Epithelial cell of proximal tubule (primary cell): ENCODE data around the gene DARS2. TPM values are rescaled to one million over a fixed set of nuclear protein-coding genes. Genes with fewer than 3 reads are reported as not detected.
A peak's percentile ranks its signal among the peaks of the same experiment; 100 is the strongest.
"Not testable (repeated sequence)": the region's sequence is repeated elsewhere in the genome, so short reads cannot be mapped to it uniquely, and the experiment has no call there.

Source experiments
- DNase-seq: peaks from one replicate; pipeline ENCODE4 v3.0.0-alpha.2; 2011; ENCODE audit warnings: low read depth
- H3K4me3 ChIP-seq: 2 replicates; pipeline ENCODE4 v1.5.1; 2011; ENCODE audit warnings: low read depth, mild to moderate bottlenecking, low read length
- CTCF ChIP-seq: conservative IDR thresholded peaks from 2 replicates; pipeline ENCODE4 v1.5.1; 2012; ENCODE audit warnings: low read depth, mild to moderate bottlenecking, low read length
- total RNA-seq: library from RNA; depleted of rRNA; stranded (reverse); fragments of >200 nt; gene quantifications from 2 replicates; pipeline ENCODE4 v1.2.3, GENCODE V29; 2015

Gene DARS2
- total RNA-seq, 1 donor from 2014 or later: 39.6 TPM

DNA sequence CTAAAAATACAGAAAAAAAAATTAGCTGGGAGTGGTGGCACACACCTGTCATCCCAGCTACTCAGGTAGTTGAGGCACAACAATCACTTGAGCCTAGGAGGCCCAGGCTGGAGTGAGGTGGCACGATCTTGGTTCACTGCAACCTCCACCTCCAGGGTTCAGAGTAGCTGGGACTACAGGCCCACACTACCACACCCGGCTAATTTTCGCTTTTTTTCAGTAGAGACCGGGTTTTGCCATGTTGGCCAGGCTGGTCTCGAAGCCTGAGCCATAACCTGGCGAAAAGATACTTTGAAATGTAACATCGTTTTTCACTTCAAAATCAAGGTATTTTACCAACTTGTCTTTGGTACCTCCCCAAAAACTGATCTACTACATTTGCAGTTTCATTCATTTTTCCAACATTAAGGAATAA, 37.3 kb downstream of the DARS2 start:
- no peak for TF ChIP-seq CTCF
- no peak for DNase-seq
- no peak overlapping the region for H3K4me3 ChIP-seq

DNA sequence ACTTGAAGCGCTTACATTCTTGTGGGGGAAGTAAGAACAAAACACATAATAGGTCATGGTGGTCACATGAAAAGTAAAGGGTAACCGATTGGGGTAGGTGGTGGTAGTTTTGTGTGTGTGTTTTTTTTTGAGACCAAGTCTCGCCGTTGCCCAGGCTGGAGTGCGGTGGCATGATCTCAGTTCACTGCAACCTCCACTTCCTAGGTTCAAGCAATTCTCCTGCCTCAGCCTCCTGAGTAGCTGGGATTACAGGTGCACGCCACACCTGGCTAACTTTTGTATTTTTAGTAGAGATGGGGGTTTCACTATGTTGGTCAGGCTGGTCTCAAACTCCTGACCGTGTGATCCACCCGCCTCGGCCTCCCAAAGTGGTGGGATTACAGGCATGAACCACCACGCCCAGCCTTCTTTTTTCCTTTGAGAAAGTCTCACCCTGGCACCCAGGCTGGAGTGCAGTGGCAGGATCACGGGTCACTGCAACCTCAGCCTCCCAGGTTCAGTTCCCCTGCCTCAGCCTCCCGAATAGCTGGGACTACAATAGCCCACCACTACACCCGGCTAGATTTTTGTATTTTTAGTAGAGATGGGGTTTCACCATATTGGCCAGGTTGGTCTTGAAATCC, 37.8 kb downstream of the DARS2 start:
- not testable (repeated sequence) for H3K4me3 ChIP-seq, DNase-seq

DNA sequence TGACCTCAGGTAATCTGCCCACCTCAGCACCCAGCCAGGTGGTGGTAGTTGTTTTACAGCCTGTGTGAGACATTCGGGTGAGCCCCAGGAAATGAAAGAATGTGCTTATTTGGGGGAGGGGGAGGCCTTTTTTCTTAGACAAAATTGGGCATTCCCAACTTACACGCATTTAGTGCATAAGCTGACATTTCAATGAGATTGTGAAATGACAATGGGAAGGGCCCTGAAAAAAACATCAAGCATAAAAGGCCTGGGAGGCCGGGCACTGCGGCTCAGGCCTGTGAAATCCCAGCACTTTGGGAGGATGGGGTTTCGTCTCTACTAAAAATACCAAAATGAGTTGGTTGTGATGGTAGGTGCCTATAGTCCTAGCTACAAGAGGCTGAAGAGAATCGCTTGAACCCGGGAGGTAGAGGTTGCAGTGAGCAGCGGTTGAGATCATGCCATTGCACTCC, 38.3 kb downstream of the DARS2 start:
- DNase-seq: no peak
- H3K4me3 ChIP-seq: no peak overlapping the region
- no peak for TF ChIP-seq CTCF

DNA sequence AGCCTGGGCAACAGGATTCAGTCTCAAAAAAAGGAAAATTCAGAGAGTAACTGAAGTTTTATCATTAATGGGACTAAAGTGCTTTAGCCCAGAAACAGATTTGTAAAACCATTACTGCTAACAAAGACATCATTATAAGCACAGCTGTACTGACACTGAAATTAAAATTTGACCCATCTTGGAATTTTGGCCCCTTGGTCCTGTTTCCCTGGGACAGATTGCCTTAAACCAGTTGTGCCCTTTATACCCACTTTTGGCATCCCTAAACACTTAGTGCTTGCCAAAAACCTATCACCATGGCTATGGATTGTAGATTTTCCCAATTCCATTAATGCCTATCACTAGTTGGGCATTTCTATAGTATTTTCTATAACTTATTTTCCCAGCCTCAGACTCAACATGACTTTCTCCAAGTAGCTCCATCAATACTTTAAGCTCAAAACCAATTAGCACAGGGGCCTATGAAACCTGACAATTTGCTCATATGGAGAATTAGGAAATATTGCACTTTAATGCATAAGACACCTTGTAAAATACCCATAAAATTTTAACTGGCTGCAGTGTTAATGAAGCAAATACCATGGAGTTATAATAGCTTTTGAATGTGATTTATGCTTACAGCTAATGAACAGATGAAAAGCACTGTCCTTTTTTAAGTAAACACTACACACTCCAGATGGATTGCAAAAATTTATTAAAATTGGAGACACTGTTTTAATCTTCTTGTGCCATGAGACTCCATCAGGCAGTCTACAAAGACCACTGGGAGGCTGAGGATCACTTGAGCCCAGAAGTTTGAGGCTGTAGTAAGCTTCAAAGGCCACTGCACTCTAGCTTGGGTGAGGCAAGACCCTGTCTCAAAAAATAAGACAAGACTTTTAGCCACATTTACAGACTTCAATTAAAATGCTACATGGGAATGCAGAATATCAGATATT, 39.0 kb downstream of the DARS2 start:
- no peak overlapping the region for H3K4me3 ChIP-seq
- TF ChIP-seq CTCF: no peak

DNA sequence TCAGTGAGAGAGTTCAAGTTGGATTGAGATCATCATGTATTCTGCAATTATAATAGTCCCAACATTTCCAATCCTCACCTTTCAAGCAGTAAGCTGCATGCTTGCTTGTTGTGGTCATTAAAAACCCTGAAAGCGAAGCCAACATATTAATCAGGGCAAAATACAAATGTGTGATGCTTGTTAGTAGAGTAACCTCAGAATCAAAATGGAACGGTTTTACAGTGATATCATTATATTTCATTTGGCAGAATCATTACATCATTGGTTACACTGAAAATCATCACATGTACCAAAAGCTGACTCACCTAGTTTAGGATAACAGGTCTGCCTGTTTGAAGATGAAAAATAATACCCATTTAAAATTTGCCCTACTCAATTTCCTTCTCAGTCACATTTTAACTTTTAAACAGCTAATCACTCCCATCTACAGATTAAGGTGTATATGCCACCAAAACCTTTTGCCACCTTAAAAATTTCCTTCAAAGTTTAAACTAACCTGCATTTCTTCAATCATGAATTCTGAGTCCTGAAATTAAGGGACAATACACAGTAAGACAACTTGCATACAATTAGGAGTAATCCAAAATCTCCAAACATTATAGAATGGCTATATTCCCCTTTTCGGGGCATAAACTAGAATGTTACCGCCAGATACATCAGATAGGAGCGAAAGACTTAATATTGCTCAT, 39.9 kb downstream of the DARS2 start:
- no peak for TF ChIP-seq CTCF
- H3K4me3 ChIP-seq: peak overlapping the region; percentile 94
- DNase-seq: no peak

More for the DNA sequence above, 39.0 kb downstream of the DARS2 start:
- no peak for DNase-seq

GRCh38 chr1:173865468-173866164, 41.1 kb downstream of the DARS2 start:
- TF ChIP-seq CTCF: no peak
- DNase-seq: no peak
- H3K4me3 ChIP-seq: peak overlapping the region; percentile 94
